ENCODE data around the gene HNRNPF.

Gene HNRNPF

GRCh38 chr10:43375401-43376020, 33.5 kb downstream of the HNRNPF start:
- DNase-seq = no peak

GRCh38 chr10:43374194-43374593, 34.8 kb downstream of the HNRNPF start:
- no peak for DNase-seq

GRCh38 chr10:43373461-43373860, 35.5 kb downstream of the HNRNPF start:
- DNase-seq = no peak

DNA sequence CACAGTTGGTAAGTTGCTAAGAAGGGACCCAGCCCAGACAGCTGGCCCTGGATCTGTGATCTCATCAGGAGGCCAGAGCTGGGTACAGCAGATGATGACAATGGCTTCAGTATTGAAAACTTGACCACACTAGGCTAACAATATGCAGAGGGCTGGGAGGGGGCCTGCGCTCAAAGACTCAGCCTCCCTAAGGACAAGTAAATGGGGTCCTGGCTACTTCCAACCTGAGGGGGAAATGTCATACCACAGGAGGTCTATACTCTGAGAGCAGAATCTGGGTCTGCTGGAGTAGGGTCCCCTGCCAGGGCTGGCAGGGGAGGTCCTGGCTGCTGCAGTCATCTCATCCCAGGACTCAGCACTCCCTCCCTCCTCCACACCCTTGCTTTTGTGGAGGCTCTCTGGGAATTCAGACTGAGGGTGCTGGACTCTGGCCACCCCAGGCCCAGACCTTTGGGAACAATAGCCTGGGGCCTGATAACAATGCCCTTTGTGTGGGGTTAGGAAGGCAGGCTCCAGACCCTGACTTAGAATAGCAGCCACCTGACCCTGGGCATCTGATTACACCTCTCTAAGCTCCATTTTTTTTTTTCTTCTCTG, 36.1 kb downstream of the HNRNPF start:
- DNase-seq = no peak

DNA sequence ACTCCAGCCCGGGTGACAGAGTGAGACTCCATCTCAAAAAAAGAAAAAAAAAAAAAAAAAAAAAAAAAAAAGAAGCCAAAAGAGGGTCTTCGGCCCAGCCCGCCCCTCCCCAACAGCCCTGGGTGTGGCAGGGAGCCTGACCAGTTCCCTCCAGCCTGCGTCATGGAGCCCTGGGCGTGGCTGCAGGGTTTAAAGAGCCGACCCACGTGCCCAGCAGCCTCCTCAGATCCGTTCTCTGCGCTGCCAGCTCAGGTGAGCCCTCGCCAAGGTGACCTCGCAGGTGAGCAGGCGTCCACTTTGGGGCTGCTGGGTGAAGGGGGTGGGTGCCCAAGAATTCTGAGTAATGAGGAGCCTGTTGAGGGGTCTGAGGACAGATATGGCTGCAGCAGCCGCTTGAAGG, 37.6 kb downstream of the HNRNPF start, which contains the start of gene FXYD4:
TSS of gene FXYD4 (plus strand) at position 219 of the 400 bp plus-strand sequence. CDS start 2,111 bp downstream, outside the sequence.
- DNase-seq = no peak

DNA sequence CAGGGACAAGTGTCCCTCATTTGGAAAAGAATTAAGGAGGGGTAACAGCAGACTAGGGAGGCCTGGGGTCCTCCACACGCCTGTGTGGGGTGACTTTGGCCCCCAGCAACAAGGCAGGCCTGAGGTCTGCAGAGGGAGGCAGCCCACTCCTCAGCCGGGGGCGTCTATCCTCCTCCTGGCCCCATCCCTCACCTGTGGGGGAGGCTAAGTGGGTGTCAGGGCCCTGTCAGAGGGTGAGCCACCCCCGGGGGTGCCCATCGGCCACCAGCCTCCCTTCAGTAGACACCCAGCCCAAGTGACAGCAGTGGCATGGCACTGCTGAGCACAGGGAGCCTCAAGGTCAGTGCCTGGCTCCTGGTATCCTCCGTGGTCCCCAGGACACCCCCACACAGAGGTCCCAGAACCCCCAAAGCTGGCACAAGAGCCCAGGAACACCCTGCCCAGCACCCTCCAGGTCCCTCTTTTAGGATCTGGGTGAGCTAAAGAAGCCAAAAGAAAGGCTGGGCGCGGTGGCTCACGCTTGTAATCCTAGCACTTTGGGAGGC, 38.2 kb downstream of the HNRNPF start:
- DNase-seq = no peak

DNA sequence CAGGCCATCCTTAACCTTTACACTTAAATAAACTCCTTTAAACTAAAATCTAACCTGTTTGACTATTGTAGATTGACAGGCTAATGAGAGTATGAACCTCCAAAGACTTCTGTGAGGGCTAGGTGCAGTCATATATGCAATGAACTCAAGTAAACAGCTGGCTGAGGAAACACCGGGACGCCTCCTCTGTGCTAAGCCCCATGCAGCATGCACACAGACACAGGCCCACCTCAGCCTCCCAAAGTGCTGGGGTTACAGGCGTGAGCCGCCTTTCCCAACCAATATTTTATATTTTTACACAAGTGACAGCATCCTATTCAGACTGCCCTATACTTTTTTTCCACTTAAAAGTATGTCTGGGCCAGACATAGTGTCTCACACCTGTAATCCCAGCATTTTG, 39.1 kb downstream of the HNRNPF start:
- no peak for DNase-seq

DNA sequence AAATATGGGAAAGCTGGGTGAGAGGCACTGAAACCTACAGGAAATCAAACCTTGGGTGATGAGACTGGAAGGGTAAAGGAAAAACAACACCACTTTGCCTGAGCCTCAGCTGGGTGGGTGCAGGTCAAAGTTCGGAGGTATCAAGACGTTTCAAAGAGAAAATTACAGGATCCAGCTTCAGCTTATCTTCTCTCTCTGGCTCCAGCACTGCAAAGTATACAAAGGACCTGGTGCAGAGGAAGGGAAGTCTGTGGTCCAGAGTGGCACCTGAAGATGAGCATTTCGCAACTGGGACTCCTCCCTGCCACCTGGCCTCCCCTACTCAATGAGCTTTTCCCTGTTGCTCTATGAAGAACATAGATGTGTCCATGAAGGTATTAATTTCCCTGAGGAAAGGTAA, 44.0 kb downstream of the HNRNPF start:
- DNase-seq = no peak

GRCh38 chr10:43362191-43362839, 46.7 kb downstream of the HNRNPF start:
- DNase-seq = peak; percentile 80

DNA sequence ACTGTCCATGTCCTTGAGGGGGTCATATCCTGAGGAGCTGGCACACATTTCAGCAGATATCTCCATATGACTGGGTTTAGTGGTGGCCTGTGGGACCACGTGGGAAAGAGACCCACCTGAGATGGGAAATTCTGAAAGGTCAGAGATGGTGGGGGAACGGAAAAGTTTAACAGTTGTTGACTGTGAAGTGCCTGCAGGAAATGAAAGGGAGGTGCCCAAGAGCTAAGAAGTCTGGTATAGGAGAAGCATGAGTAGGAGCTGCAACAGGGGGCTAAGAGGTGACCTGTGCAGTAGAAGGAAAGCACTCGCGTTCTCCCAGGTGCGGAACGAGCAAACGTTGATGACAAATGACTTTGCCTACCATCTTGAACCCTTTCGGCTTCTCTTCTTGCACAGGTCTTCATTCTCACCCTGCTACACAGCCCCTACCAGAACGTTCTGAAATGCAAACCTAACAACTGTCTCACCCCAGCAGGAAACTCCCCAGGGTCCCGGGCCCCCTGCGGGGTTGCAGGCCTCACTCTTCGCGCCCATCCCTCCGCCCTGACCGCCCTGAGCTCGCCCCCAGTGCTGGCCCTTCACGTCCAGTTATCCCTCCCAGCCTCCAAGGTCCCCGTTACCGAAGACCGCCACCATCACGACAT, 47.3 kb downstream of the HNRNPF start:
- no peak for DNase-seq

DNA sequence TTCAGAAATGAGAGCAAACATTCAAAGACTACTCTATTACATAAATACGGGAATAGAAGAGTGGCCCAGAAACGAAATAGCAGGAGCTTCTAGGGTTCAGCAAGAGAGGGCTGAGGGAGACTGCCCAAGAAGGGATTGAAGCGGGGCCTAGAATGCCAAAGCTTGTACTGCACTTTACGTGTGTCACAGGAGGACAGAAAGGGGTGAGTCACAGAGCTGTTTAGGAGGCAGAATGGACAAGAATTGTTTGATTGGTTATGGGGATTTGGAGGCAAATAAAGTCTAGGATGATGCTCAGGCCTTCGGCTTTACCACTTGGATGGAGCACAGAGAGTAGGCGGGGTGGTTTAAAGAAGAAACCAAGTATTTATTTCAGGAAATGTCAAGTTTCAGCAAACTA, 48.9 kb downstream of the HNRNPF start:
- DNase-seq = no peak

DNA sequence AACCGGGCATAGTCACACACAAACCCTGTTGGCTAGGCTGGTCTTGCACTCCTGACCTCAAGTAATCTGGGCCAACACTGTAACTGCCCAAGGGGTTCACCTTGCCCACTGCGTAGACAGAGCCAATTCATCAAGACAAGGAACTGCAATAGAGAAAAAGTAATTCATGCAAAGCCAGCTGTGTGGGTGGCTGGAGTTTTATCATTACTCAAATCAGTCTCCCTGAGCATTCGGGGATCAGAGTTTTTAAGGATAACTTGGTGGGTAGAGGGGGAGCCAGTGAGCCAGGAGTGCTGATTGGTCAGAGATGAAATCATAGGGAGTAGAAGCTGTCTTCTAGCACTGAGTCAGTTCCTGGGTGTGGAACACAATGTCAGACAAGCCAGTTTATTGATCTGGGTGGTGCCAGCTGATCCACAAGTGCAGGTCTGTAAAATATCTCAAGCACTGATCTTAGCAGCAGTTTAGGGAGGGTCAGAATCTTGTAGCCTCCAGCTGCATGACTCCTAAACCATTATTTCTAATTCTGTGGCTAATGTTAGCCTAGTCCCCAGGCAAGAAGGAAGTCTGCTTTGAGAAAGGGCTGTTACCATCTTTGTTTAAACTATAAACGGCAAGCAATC, 53.1 kb downstream of the HNRNPF start:
- DNase-seq = no peak

- DNase-seq = no peak
Measured at GRCh38 chr10:43354879-43355380, 54.1 kb downstream of the HNRNPF start.

GRCh38 chr10:43354330-43354635, 54.7 kb downstream of the HNRNPF start:
- DNase-seq = no peak

GRCh38 chr10:43353495-43354329, 55.3 kb downstream of the HNRNPF start:
- DNase-seq = no peak

DNA sequence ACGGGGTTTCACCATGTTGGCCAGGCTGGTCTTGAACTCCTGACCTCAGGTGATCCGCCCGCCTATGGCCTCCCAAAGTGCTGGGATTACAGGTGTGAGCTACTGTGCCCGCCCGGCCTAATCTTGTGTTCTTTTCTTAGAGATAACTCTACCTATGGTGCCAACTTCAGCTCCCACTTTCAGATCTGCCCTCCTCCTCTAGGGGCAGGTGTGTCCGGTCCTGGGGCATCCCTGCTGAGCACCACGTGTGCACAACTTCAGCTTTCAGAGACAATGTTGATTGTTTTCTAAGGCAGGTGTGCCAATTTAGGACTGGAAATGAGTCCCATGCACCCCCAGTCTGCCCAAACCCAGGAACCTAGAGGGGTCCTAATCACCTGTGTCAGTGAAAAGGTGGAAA, 56.0 kb downstream of the HNRNPF start:
- DNase-seq = peak; percentile 9

- DNase-seq = no peak
Measured at GRCh38 chr10:43351301-43351700, 57.7 kb downstream of the HNRNPF start.

DNA sequence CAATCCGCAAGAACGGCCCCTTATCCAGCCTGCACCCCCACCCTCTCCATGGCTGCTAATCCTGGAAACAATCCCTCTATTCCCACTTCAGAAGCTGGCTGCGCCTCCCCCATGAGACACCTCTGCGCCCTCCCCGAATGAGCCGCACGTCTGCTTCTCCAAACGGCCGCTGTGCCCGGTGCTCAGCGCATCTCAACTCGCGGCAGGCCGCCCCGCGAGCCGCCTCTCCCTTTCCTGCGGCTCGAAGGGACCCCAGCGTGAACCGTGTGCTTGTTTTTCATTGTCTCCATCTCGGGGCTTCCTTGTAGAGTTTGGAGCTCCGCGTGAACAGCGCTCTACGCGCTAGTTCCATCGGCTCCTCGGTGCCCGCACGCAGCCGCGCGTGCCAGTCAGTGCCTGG, 58.3 kb downstream of the HNRNPF start:
- DNase-seq = no peak

DNA sequence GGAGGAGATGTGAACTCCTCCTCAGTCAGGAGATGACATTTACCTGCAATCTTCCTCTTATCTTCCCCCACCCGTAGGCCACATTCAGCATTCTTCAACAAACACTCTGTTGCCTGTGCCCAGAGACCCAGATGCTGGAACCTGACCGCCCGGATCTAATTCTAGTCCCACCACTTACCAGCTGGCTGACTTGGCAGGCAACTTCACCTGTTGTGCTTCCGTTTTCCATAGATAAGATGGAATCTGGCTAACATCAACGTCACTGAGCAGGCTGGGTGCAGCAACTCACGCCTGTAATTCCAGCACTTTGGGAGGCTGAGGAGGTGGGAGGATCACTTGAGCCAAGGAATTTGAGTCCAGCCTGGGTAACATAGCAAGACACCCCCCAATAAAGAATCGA, 58.8 kb downstream of the HNRNPF start:
- no peak for DNase-seq

- peak; percentile 5 for DNase-seq
Measured at GRCh38 chr10:43348511-43349312, 60.3 kb downstream of the HNRNPF start.

DNA sequence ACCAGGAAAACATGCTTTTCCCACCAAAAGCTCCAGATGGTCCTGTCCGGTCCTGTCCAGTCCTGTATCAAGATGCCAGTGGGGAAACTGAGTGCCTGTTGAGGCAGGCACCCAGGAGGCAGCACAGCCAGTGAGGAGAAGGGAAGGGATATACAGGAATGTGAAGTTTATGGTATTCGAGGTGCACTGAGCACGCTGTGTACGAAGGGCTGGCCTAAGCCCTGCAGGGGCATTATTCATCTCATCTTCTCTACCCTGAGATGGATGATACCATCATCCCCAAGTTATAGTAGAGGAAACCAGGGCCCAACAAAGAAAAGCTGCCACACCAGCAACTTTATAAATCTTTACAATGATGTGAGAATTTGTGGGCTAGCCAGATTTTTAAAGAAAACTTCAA, 61.0 kb downstream of the HNRNPF start:
- no peak for DNase-seq
